CD4-positive, alpha-beta T cell treated with Interferon gamma for 1 hour (primary cell): ENCODE measurements around the gene CACNA1C.
"Not testable (repeated sequence)": the region's sequence is repeated elsewhere in the genome, so short reads cannot be mapped to it uniquely, and the experiment has no call there.

Experiments
- DNase-seq: peaks from one replicate; pipeline ENCODE4 v3.0.0-alpha.2; 2020

Gene CACNA1C

DNA sequence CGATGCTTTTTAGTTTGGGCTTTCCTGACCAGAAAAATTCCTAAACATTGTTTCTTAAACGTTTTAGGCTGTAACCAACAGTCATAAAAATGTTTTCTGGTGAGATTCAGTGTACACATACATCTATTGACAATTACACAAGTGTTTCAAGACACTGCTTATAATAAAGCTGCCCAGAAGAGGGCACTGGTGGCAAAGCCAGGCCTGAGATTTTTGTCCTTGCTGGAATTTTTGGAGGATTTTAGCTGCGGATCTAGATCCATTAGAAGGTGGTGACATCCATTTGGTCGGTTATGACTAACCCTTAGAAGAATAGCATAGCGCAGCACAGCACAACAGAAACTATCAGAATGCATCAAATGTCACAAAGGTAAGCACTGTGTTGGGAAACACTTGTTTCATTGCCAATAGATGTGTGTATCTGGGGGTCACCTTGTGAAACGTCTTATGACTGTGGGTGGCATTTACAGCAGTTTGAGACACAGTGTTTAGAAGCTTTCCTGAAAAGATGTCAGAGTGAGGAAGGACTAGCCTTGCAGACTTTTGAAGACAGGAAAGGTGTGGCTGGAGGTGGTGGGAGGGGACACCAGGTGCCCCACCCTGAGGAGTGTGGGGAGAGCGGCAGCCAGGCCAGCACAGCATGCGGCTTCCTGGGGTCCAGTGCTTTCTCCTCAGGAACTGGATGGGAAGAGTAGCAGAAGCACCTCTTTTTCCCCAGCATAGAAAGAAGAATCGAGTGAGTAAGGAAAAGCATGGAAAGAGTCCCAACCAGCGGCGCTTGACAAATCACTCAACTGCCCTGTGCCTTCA lies 687.2 kb downstream of the CACNA1C start:
- DNase-seq, result no peak

DNA sequence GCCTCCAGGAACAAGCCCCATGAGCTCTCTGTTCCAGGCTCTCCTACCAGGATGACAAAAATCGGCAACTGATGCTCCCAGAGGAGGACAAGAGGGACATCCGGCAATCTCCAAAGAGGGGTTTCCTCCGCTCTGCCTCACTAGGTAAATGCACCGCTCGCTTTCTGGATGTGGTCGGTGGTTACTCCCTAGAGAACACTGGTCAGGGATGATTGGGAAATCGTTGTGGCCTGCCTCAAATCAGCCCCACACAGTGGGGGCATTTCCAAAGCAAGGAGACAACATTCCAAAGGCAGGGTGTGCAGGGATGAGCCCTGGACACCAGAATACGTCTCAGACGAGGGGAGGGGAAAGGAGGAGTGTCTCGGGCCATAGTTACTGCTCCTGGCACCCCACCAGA lies 689.2 kb downstream of the CACNA1C start:
- not testable (repeated sequence) for DNase-seq

DNA sequence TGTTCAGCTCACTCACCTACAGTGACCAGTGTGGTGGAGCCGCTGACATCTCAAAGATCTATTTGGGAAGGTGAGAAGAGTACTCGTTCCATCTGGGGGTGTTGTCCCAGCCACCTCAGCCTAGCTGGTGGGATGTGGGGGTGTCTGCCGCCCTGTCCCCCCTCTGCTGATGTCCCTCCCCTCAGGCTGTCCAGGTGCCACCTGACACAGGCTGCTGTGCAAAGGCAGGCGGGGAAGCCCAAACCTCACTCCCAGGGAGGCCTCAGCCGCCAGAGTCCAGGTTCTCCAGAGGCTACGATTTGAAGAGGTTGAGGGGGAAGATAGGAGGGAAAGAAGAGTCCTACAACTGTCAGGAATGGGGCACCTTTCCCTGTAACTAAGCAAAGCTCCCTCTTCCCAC lies 690.7 kb downstream of the CACNA1C start:
- no peak for DNase-seq

DNA sequence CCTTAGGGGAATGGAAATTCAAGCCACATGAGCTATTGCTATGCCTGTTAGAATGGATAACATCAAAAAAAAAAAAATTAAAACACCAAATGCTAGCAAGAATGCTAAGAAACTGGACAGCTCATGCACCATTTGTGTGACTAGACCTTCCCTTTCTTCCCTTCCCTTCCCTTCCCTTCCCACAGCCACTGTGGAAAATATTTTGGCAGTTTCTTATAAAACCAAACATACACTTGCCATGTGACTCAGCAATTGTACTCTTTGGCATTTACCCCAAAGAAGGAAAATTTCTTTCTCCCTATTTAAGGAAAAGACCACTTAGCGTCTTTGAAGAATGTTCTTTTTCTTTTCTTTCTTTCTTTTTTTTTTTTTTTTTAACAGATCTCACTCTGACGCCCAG lies 692.9 kb downstream of the CACNA1C start:
- DNase-seq, result no peak
